OCI-M2 (cell line): ENCODE results near the gene AVP.
"Not testable (repeated sequence)": the region's sequence is repeated elsewhere in the genome, so short reads cannot be mapped to it uniquely, and the experiment has no call there.

Experiments used
- DNase-seq: peaks from one replicate; lab custom pipeline; 2025; ENCODE audit not compliant: unreplicated experiment; lab: John Stamatoyannopoulos, UW

Gene AVP, protein sequence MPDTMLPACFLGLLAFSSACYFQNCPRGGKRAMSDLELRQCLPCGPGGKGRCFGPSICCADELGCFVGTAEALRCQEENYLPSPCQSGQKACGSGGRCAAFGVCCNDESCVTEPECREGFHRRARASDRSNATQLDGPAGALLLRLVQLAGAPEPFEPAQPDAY

DNA sequence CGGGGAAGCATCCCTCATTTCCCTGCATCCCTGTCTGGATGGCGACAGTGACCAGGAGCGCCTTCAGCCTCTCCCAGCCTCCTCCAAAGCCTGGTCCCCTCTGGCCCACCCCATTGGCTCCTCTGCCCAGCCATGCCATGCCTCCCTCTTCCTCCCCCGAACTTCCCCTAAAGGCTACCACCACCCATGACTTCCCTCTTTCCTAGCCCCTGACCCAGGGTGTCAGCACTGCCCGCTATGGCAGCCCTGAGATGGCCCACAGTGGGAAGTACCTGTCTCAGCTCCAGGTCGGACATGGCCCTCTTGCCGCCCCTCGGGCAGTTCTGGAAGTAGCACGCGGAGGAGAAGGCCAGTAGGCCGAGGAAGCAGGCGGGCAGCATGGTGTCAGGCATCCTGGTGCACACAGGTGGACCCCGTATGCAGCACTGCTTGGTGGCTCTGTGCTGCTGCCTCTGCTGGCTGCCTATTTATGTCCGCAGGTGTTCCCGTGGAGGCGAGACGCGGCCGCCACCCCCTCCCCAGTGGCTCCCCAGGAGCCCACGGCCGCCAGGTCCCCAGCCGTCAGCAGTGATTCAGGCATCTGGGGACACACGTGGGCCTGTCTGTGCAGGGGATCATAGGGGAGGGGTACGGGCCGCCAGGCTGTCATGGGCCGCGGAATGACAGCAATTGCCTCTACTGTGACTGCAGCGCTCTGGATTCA, at the start of gene AVP:
AVP (minus strand) TSS at position 442 of the 703 bp plus-strand sequence; CDS start at position 392, 50 bp downstream.
- DNase-seq, result no peak

DNA sequence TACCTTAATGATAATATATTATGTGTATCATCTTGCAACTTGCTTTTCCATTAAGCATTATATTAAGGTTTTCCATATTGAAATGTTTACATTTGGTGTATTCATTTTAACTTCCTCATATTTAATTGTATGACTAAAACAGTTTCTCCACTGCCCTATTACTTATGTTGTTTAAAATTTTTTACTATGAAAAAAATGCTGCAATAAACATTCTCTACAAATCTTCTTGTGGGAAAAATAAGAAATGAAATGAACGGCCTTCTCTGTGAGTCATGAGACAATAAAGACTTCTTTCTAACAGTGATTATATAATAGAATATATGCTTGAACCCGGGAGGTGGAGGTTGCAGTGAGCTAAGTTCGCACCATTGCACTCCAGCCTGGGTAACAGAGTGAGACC, 49.6 kb upstream of the AVP start:
- DNase-seq, result no peak

DNA sequence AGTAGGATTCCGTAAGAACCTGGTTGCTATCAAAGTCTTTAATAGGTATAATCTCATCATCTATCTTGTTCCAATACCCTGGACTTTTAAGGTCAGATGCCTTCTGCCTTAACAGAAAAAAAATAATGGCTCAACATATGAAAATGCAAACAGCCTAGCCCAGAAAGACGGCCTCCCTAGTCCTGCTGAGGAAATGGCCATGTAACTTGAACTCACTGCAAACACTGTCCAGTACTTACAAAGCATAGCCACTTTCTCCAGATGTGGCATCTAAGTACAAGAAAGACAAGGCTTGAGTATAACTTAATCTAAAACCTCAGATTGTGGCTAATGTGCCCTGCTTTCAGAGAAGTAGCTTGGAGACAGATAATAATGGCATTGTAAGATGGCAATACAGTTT, 48.6 kb upstream of the AVP start:
- DNase-seq, result no peak

DNA sequence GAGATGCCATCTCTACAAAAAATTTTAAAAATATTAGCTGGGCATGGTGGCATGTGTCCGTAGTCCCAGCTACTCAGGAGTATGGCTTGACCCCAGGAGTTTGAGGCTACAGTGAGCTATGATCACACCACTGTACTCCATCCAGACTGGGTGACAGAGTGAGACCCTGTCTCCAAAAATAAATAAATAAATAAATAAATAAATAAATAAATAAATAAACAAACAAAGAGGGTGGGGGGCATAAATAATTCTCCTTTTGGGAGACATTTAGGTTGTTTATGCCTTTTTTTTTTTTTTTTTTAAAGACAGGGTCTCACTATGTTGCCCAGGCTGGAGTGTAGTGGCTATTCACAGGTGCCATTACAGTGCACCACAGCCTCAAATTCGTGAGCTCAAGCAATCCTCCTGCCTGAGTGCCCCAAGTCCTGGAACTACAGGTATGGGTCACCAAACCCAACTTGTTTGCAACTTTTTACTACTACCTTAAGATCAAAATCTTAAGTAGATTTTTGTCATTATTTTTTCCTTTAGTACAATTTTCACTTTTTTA, 45.6 kb upstream of the AVP start:
- no peak for DNase-seq

DNA sequence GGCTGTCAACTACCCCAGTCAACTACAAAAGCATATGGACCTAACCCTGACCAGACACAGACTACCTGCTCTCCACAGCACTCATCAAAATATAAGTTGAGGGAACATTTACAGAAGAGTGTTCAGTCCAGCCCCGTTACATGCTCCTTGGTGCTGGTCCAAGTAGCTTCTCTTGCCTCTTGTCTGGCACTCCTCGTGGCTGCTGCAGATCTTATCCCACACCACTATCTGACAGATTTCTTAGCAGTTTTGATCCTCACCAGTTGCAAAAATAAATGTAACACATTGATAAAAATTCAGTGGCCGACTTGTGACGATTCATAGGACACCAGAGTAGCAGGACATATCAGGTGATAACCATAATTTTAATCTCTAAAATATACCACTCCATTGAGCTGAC, 44.6 kb upstream of the AVP start:
- DNase-seq, result no peak

DNA sequence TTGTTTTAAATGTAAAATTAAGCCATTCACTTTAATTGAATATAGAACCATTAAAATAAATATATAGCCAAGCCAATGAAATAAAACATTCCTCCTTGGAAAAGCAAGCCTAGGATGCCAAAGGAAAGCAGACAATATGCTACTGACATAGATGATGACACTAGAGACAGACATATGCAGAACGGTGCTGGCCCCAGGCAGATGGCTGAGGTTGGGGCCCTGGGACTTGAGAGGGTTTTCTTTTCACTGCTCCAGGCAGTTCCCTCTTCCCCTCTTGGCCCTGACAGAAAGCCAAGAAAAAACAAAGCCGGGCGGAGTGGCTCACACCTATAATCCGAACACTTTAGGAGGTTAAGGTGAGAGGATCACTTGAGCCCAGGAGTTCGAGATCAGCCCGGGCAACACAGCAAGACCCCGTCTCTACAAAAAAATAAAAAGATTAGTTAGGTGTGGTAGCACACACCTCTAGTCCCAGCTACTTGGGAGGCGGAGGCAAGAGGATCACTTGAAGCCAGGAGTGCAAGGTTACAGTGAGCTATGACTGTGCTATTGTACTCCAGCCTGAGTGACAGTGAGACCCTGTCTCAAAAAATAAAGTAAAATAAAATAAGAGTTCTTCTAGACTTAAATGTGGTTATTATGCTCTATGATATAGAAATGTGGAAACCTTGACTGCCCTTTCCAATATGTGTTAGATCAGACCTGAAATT, 43.9 kb upstream of the AVP start:
- DNase-seq, result no peak

DNA sequence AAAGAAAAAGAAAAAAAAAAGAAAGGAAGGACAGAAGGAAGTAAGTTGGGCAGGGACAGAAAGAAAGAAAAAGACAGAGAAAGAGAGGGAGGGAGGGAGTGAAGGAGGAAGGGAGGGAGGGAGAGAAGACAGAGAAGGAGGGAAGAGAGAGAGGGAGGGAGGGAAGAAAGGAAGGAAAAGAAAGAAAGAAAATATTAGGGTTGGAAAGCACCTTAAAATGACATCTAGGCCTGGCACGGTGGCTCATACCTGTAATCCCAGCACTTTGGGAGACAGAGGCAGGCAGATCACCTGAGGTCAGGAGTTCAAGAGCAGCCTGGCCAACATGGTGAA, 42.0 kb upstream of the AVP start:
- DNase-seq, result no peak

DNA sequence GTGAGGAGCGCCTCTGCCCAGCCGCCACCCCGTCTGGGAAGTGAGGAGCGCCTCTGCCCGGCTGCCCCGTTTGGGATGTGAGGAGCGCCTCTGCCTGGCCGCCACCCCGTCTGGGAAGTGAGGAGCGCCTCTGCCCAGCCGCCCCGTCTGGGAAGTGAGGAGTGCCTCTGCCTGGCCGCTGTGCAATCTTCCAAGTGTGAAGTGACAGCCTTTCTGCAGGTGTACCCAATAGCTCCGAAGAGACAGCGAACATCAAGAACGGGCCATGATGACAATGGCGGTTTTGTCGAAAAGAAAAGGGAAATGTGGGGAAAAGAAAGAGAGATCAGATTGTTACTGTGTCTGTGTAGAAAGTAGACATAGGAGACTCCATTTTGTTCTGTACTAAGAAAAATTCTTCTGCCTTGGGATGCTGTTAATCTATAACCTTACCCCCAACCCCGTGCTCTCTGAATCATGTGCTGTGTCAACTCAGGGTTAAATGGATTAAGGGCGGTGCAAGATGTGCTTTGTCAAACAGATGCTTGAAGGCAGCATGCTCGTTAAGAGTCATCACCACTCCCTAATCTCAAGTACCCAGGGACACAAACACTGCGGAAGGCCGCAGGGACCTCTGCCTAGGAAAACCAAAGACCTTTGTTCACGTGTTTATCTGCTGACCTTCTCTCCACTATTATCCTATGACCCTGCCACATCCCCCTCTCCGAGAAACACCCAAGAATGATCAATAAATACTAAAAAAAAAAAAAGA, 41.4 kb upstream of the AVP start:
- not testable (repeated sequence) for DNase-seq

DNA sequence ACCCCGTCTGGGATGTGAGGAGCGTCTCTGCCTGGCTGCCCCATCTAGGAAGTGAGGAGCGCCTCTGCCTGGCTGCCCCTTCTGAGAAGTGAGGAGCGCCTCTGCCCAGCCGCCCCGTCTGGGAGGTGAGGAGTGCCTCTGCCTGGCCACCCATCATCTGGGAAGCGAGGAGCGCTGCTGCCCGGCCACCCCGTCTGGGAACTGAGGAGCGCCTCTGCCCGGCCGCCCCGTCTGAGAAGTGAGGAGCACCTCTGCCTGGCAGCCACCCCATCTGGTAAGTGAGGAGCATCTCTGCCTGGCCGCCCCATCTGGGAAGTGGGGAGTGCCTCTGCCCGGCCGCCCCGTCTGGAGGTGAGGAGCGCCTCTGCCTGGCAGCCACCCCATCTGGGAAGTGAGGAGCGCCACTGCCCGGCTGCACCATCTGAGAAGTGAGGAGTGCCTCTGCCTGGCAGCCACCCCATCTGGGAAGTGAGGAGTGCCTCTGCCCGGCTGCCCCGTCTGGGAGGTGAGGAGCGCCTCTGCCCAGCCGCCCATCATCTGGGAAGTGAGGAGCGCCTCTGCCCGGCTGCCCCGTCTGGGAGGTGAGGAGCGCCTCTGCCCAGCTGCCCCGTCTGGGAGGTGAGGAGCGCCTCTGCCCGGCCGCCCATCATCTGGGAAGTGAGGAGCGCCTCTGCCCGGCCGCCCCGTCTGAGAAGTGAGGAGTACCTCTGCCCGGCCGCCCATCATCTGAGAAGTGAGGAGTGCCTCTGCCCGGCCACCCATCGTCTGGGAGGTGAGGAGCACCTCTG, 40.4 kb upstream of the AVP start:
- not testable (repeated sequence) for DNase-seq

DNA sequence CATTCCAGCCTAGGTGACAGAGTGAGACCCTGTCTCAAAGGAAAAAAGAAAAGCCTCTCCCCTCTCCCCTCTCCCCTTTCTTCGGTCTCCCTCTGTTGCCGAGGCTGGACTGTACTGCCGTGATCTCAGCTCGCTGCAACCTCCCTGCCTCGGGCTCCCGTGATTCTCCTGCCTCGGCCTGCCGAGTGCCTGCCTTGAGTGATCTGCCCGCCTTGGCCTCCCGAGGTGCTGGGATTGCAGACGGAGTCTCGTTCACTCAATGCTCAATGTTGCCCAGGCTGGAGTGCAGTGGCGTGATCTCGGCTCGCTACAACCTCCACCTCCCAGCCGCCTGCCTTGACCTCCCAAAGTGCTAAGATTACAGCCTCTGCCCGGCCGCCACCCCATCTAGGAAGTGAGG, 39.6 kb upstream of the AVP start:
- not testable (repeated sequence) for DNase-seq

DNA sequence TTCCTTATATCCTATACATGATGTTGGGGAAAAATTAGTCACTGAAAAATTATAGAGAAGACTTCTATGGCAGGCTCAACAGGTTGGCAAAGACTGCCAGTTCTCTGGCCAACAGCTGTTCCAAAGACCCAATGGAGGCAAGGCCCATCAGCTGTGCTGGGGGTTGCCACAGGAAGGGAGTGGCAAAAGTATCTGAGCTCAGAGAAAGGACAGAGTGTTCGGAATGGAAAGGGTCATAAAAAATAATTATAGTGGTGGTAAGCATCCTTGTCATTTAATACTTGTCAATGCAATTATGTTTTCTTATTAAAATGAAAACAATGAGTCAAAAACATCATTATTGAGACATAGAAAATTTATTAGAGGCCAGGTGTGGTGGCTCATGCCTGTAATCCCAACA, 39.0 kb upstream of the AVP start:
- no peak for DNase-seq

DNA sequence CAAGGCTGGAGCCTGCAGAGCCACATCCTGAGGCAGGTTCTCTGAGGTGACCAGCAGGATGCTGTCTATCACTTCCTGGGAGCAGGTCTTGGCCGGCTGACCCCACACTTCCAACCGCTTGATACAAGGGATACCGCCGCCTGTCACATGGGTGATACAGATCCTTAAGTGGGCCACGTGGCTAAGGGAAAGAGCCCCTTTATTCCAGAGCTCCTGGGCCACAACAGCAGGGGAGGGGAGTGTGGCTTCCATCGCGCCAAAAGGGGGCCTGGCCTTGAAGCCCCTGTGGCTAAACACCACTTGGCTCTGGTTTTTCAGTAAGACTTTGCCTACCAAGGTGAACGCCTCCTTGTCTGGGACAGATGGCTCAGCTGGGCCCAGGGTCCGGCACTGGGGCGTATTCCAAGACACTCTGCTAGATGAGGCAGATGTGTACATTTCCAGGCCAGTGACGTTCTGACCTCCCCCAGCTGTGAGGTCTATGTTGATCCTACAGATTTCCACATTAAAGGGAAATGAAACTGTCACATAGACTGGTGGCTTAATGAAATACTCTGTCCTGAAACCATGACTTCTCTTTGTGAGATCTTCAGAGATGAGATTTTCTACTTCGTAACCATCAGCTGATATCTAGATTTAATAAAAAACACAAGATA, 37.6 kb upstream of the AVP start:
- no peak for DNase-seq

DNA sequence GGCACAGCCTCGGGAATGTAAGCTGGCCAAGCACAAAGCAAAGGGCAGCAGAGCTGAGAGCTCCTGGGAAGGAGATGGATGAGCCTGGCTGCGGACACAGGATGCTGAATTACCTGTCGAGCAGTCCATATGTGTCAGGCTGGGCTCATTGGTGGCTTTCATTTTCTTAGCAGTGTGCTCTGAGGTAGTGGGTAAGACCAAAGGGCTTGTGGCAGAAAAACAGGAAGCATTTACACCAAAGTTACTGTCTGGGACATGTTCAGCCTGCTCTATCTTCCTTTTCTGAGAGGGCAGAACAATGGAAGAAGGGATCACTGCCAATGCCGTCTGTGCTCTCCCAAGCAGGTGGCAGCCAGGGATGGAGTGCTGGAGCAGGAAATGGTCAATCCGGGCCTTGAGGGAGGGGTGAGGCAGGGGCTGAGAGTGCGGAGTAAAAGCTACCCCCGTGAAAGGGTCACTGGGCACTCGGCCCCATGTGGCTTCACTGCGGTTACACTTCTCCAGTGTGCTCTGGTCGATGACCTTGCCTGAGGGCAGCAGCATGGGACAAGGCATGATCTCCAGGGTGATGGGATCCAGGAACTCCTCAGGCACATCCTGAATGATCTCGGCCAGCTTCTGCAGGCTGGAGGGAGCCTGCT, 36.9 kb upstream of the AVP start:
- DNase-seq, result no peak

DNA sequence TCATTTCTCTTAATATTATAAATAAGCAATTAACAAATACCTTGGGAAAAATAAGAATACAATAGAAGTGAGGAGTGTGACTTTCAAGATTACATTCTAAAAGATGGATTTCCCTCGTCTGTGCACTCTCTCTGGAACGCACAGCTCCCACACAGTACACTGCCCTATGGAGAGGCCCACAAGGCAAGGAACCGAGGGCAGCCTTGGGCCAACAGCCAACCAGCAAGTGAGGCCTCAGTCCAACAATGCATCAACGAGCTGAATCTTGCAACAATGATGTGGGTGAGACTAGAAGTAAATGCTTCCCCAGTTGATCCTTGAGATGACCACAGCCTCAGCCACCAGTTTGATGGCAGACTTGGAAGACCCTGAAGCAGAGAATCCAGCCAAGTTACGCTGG, 34.5 kb upstream of the AVP start:
- no peak for DNase-seq

DNA sequence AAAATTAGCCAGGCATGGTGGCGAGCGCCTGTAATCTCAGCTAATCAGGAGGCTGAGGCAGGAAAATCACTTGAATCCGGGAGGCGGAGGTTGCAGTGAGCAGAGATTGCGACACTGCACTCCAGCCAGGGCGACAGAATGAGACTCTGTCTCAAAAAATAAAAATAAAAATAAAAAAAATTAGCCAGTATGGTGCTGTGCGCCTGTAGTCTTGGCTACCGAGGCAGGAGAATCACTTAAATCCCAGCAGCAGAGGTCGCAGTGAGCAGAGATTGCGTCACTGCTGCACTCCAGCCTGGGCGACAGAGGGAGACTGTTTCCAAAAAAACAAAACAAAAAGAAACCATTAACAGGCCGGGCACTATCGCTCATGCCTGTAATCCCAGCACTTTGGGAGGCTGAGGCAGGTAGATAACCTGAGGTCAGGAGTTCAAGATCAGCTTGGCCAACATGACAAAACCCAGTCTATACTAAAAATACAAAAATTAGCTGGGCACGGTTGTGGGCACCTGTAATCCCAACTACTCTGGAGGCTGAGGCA, 33.4 kb upstream of the AVP start:
- not testable (repeated sequence) for DNase-seq

DNA sequence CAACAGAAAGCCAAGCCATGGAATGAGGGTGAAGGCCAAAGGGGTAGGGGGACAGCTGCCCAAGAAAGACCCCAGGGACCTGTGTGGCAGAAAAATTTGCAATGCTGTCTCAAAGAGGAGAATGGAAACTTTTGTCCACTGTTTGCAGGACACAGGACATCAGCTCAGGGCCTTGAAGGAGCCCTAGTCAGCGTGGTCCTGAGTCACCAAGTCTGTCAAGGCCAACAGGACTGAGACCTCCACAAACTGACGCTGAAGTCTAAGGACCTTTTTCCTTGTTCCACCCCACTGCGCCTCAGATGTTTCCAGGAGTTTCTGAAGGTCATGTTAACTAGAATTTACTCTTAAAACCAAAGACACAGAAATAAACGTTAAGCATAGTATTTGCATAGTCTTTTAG, 31.8 kb upstream of the AVP start:
- no peak for DNase-seq

DNA sequence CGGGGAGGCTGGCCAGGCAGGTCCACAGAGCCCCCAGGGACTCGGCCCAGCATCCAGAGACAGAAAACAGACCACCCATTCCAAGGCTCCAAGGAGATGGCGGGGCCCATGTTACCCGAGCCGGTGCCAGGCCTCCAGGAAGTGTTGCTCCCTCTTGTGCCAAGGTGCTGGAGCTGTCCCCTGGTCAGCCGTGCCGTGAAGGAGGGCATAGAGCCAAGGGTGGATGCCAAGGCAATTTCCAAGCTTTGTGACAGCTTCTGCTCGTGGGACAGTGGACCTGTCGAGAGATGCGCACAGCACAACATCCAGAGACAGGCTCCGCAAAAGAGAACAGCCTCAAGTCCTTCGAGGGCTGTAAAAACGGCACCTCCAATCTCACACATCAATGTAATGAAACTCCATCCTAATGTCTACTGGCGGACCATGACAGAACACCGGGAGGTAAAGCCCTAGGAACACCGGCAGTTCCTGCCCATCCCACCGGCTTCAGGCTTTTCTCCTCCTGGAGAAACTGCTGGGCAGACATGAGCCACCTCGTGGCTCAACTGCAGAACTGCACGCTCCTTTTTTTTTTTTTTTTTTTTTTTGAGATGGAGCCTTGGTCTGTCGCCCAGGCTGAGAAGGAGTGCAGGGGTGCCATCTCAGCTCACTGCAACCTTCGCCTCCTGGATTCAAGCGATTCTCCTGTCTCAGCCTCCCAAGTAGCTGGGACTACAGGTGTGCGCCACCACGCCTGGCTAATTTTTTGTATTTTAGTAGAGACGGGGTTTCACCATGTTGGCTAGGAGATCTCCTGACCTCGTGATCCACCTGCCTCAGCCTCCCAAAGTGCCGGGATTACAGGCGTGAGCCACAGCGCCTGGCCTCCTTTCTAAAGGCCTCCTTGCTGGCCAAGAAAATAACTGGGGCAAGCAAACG, 30.9 kb upstream of the AVP start:
- no peak for DNase-seq

DNA sequence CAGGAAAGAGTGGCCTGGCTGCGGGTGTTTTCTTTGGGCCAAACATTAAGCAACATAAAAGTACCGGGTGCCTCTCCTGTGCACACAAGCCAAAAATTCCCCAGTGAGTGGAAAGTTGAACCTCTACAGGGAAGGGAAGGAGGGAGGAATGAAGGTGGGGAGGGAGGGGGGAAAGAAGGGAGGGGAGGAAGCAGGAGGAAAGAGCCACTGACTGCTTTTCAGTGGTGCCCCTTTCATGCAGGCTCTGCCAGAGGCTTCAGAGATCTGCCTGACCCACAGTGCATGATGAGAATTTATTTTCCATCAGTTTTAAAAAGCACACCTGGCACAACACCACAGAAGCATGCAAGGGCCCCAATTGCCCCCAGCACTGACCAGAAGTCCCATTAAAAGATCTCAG, 27.5 kb upstream of the AVP start:
- no peak for DNase-seq
